ENCODE results near the gene CCDC57. TPM values are rescaled to one million over a fixed set of nuclear protein-coding genes. Genes with fewer than 3 reads are reported as not detected.

CCDC57 gene
- polyA plus RNA-seq, 3 donors, result 17.1 to 43.8 (median 20.1) TPM

- peaks cover 3% of the 10 kb centered on the region for H3K79me2 ChIP-seq (ENCODE audit: insufficient read depth, low read length)
- Mint-ChIP-seq H3K4me3 (no peak overlapping the region), H3K27me3 (ENCODE audit: low read depth in 3 of 3) (peaks cover 0 to 4% (median 0%) of the 10 kb centered on the region in 3 donors), H3K27ac (no peak overlapping the region), H3K36me3 (peaks cover 13 to 28% of the 10 kb centered on the region in 2 donors), H3K4me1 (peaks cover 21% of the 10 kb centered on the region), H3K9me3 (peaks cover 0 to 2% (median 0%) of the 10 kb centered on the region in 7 donors)
- no peak overlapping the region for H2AFZ ChIP-seq (ENCODE audit: insufficient read depth, low read depth, low read length, poor library complexity, severe bottlenecking)
- peaks cover 6% of the 10 kb centered on the region for H4K20me1 ChIP-seq (ENCODE audit: insufficient read depth, low read length)
- TF ChIP-seq, protein P1, sequence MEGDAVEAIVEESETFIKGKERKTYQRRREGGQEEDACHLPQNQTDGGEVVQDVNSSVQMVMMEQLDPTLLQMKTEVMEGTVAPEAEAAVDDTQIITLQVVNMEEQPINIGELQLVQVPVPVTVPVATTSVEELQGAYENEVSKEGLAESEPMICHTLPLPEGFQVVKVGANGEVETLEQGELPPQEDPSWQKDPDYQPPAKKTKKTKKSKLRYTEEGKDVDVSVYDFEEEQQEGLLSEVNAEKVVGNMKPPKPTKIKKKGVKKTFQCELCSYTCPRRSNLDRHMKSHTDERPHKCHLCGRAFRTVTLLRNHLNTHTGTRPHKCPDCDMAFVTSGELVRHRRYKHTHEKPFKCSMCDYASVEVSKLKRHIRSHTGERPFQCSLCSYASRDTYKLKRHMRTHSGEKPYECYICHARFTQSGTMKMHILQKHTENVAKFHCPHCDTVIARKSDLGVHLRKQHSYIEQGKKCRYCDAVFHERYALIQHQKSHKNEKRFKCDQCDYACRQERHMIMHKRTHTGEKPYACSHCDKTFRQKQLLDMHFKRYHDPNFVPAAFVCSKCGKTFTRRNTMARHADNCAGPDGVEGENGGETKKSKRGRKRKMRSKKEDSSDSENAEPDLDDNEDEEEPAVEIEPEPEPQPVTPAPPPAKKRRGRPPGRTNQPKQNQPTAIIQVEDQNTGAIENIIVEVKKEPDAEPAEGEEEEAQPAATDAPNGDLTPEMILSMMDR (IDR thresholded peaks at IDR 0.05), result no peak
- H3K4me3 ChIP-seq (replicated peaks in 1 of 3; ENCODE audit: low read depth in 2 of 3, low read length in 3 of 3), result no peak overlapping the region
- H3K9me3 ChIP-seq (replicated peaks in 1 of 2; ENCODE audit: control insufficient read depth in 1 of 2, insufficient read depth in 1 of 2, low read length in 2 of 2), result no peaks in the 10 kb centered on the region
- no peaks in the 10 kb centered on the region for H3K27me3 ChIP-seq (ENCODE audit: control insufficient read depth in 2 of 2, insufficient read depth in 2 of 2, low read length in 2 of 2)
- WGBS (ENCODE audit: insufficient coverage), result 100% methylated on average over 1 of the region's 10 CpGs
- no peak overlapping the region for H3K9ac ChIP-seq (ENCODE audit: insufficient read depth, low read length, poor library complexity, severe bottlenecking)
- no peak for DNase-seq
- H3K36me3 ChIP-seq (replicated peaks in 1 of 2; ENCODE audit: control insufficient read depth in 1 of 2, insufficient read depth in 2 of 2, low read length in 2 of 2), result peaks cover 0 to 4% of the 10 kb centered on the region in 2 donors
- intact Hi-C loops (cut with micrococcal nuclease), result no loop called here
- H3K4me2 ChIP-seq (replicated peaks; ENCODE audit: extremely low read depth, low read length, poor library complexity, severe bottlenecking), result no peak overlapping the region
- H3K27ac ChIP-seq (ENCODE audit: low read depth in 1 of 2, low read length in 2 of 2), result no peak overlapping the region
- peaks cover 16 to 21% of the 10 kb centered on the region in 2 donors for H3K4me1 ChIP-seq (ENCODE audit: control insufficient read depth in 1 of 2, insufficient read depth in 2 of 2, low read length in 2 of 2)
Measured at GRCh38 chr17:82202981-82203380, 9.7 kb downstream of the CCDC57 start.

DNA sequence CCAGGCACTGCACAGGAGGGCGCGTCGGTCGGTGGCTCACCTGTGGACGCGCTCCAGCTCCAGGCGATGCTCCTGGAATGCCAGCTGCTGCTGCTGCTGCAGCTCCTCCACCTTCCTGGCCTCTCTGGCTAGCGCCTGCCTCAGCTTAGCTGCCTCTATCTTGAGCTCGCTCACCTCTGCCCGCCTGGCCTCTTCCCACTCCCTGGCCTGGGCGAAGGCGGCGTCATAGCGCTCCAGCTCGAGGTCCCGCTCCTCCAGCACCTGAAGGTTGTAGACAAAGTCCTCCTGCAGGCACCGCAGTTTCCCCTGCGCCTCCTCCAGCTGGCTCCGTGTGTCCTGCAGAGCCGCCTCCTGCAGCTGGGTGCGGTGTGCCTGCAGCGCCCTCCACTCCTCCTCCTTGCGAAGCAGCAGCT, 11.1 kb downstream of the CCDC57 start:
- H3K79me2 ChIP-seq (ENCODE audit: insufficient read depth, low read length), result no peaks in the 10 kb centered on the region
- intact Hi-C loops (cut with micrococcal nuclease), result no loop called here
- H3K9ac ChIP-seq (ENCODE audit: insufficient read depth, low read length, poor library complexity, severe bottlenecking), result no peak overlapping the region
- H3K9me3 ChIP-seq (replicated peaks in 1 of 2; ENCODE audit: control insufficient read depth in 1 of 2, insufficient read depth in 1 of 2, low read length in 2 of 2), result no peaks in the 10 kb centered on the region
- H3K4me3 ChIP-seq (replicated peaks in 1 of 3; ENCODE audit: low read depth in 2 of 3, low read length in 3 of 3), result no peak overlapping the region
- H3K4me1 ChIP-seq (ENCODE audit: control insufficient read depth in 1 of 2, insufficient read depth in 2 of 2, low read length in 2 of 2), result peaks cover 13 to 18% of the 10 kb centered on the region in 2 donors
- H3K4me2 ChIP-seq (replicated peaks; ENCODE audit: extremely low read depth, low read length, poor library complexity, severe bottlenecking), result no peak overlapping the region
- Mint-ChIP-seq H3K9me3 (peaks cover 0 to 2% (median 0%) of the 10 kb centered on the region in 7 donors), H3K4me1 (peaks cover 18% of the 10 kb centered on the region), H3K4me3 (no peak overlapping the region), H3K27ac (no peak overlapping the region), H3K27me3 (ENCODE audit: low read depth in 3 of 3) (peaks cover 0 to 4% (median 0%) of the 10 kb centered on the region in 3 donors), H3K36me3 (peaks cover 16 to 35% of the 10 kb centered on the region in 2 donors)
- H2AFZ ChIP-seq (ENCODE audit: insufficient read depth, low read depth, low read length, poor library complexity, severe bottlenecking), result no peak overlapping the region
- peaks cover 3 to 13% of the 10 kb centered on the region in 2 donors for H3K36me3 ChIP-seq (replicated peaks in 1 of 2; ENCODE audit: control insufficient read depth in 1 of 2, insufficient read depth in 2 of 2, low read length in 2 of 2)
- TF ChIP-seq, protein P1 (IDR thresholded peaks at IDR 0.05), result no peak
- no peaks in the 10 kb centered on the region for H3K27me3 ChIP-seq (ENCODE audit: control insufficient read depth in 2 of 2, insufficient read depth in 2 of 2, low read length in 2 of 2)
- no peak for DNase-seq
- 93% methylated on average over 22 of the region's 23 CpGs for WGBS (ENCODE audit: insufficient coverage)
- no peak overlapping the region for H3K27ac ChIP-seq (ENCODE audit: low read depth in 1 of 2, low read length in 2 of 2)
- peaks cover 6% of the 10 kb centered on the region for H4K20me1 ChIP-seq (ENCODE audit: insufficient read depth, low read length)

All from CD14-positive monocyte (primary cell).